HEK293 (cell line): ENCODE results near the gene PPP1R18.

ENCODE experiments used
- CTCF ChIA-PET: fragments of 350-600 bp; formaldehyde crosslinking; extraction: SDS; loops from one replicate; lab custom pipeline; 2021; ENCODE audit warnings: antibody characterized with exemption; lab: Yijun Ruan, JAX
- POLR2A ChIA-PET: fragments of 300-600 bp; formaldehyde crosslinking; extraction: SDS; loops from one replicate; lab custom pipeline; 2020; ENCODE audit warnings: antibody characterized with exemption, inconsistent platforms; lab: Yijun Ruan, JAX
- H3K27ac ChIP-seq: fragments of 200-500 bp; sonication (Bioruptor generic); 2 replicates; pipeline ENCODE4 v1.5.1; 2014; ENCODE audit warnings: low read depth, low read length, control low read depth, inconsistent platforms; ENCODE audit errors: extremely low read depth
- H3K36me3 ChIP-seq, 2 experiments: fragments of 200-500 bp in 1 of 2; sonication (Bioruptor generic) in 1 of 2; 1 replicate in 1 of 2; 2 replicates in 1 of 2; pipeline ENCODE4 v1.5.1; 2014 to 2017; ENCODE audit warnings: inconsistent platforms in 2 of 2, low read length in 2 of 2; ENCODE audit not compliant: control insufficient read depth in 2 of 2, insufficient read depth in 1 of 2
- H3K4me1 ChIP-seq: fragments of 200-500 bp; sonication (Bioruptor generic); 2 replicates; pipeline ENCODE4 v1.5.1; 2014; ENCODE audit warnings: mild to moderate bottlenecking, low read length, inconsistent platforms; ENCODE audit not compliant: control insufficient read depth, insufficient read depth
- H3K4me3 ChIP-seq: 2 replicates; pipeline ENCODE4 v1.5.1; 2011; ENCODE audit warnings: low read depth, mild to moderate bottlenecking, control low read depth, low read length, moderate library complexity
- H3K9me3 ChIP-seq: fragments of 200-500 bp; sonication (Bioruptor generic); 2 replicates; pipeline ENCODE4 v1.5.1; 2014; ENCODE audit warnings: low read depth, low read length, inconsistent platforms; ENCODE audit not compliant: control insufficient read depth, insufficient read depth
- BCL11A ChIP-seq: fragments of 450-650 bp; formaldehyde crosslinking; IDR thresholded peaks from 2 replicates; pipeline ENCODE4 v1.5.1; 2016; ENCODE audit warnings: low read depth, missing biosample characterization, missing genetic modification characterization
- FEZF1 ChIP-seq: fragments of 450-650 bp; formaldehyde crosslinking; IDR thresholded peaks from 2 replicates; pipeline ENCODE4 v1.5.1; 2016; ENCODE audit warnings: missing biosample characterization, missing genetic modification characterization
- KLF1 ChIP-seq: fragments of 450-650 bp; formaldehyde crosslinking; IDR thresholded peaks from 2 replicates; pipeline ENCODE4 v1.5.1; 2016; ENCODE audit warnings: missing biosample characterization, missing genetic modification characterization
- KLF16 ChIP-seq: fragments of 450-650 bp; formaldehyde crosslinking; IDR thresholded peaks from 2 replicates; pipeline ENCODE4 v1.5.1; 2017; ENCODE audit warnings: missing biosample characterization, missing genetic modification characterization
- OVOL3 ChIP-seq: fragments of 450-650 bp; formaldehyde crosslinking; IDR thresholded peaks from 2 replicates; pipeline ENCODE4 v1.5.1; 2016; ENCODE audit warnings: missing biosample characterization, missing genetic modification characterization
- REPIN1 ChIP-seq: fragments of 450-650 bp; formaldehyde crosslinking; IDR thresholded peaks from 2 replicates; pipeline ENCODE4 v1.5.1; 2017; ENCODE audit warnings: missing biosample characterization, missing genetic modification characterization, low read depth
- YY2 ChIP-seq: fragments of 450-650 bp; formaldehyde crosslinking; IDR thresholded peaks from 2 replicates; pipeline ENCODE4 v1.5.1; 2016; ENCODE audit warnings: missing biosample characterization, missing genetic modification characterization
- ZNF157 ChIP-seq: fragments of 450-650 bp; formaldehyde crosslinking; IDR thresholded peaks from 2 replicates; pipeline ENCODE4 v1.5.1; 2016; ENCODE audit warnings: missing biosample characterization, missing genetic modification characterization
- ZNF211 ChIP-seq: fragments of 450-650 bp; formaldehyde crosslinking; IDR thresholded peaks from 2 replicates; pipeline ENCODE4 v1.5.1; 2016; ENCODE audit warnings: low read depth, missing biosample characterization, missing genetic modification characterization
- ZNF341 ChIP-seq: fragments of 450-650 bp; formaldehyde crosslinking; IDR thresholded peaks from 2 replicates; pipeline ENCODE4; 2016; ENCODE audit warnings: low read depth, missing biosample characterization, missing genetic modification characterization
- TF ChIP-seq, protein P1 (sequence below): fragments of 450-650 bp; formaldehyde crosslinking; IDR thresholded peaks from 2 replicates; pipeline ENCODE4 v1.5.1; 2016; ENCODE audit warnings: missing biosample characterization, missing genetic modification characterization
- TF ChIP-seq, protein P2 (sequence below): IDR thresholded peaks from 2 replicates; pipeline ENCODE4 v1.6.1; 2011; ENCODE audit warnings: mild to moderate bottlenecking, low read depth, low read length, borderline replicate concordance
- TF ChIP-seq, protein P3 (sequence below): fragments of 450-650 bp; IDR thresholded peaks from 2 replicates; pipeline ENCODE4 v1.5.1; 2018; ENCODE audit warnings: missing biosample characterization, mild to moderate bottlenecking, missing genetic modification characterization
- TF ChIP-seq, protein P4 (sequence below): fragments of 450-650 bp; formaldehyde crosslinking; conservative IDR thresholded peaks from 2 replicates; pipeline ENCODE4 v1.5.1; 2016; ENCODE audit warnings: low read depth, missing biosample characterization, missing genetic modification characterization
- TF ChIP-seq, protein P5 (sequence below): fragments of 450-650 bp; formaldehyde crosslinking; IDR thresholded peaks from 2 replicates; pipeline ENCODE4 v1.5.1; 2016; ENCODE audit warnings: missing biosample characterization, missing genetic modification characterization

The PPP1R18 gene

DNA sequence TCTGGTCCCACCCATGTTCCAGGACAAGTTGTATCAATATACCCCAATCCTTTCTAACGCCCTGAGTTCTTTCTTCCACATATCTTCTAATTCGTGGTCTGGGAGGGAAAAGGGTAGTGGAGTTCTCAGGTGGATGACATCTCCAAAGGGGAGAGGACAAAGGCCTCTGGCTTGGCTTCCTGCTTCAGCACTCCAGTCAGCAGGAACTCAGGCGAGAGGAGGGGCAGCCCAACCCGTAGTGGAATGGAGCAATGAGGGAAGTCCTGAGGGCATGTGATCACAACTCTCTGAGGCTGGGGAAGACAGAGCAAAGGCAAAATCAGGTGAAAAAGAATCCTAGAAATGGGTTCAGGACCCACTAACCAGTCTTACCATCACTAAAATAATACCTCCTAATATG is 13.9 kb upstream of the PPP1R18 start:
- Histone ChIP-seq H3K27ac (no peak overlapping the region), H3K4me3 (no peak overlapping the region), H3K36me3 (peaks cover 22 to 61% of the 10 kb centered on the region in 2 experiments), H3K4me1 (no peaks in the 10 kb centered on the region), H3K9me3 (no peaks in the 10 kb centered on the region)
- CTCF ChIA-PET = interaction anchor here (1.0 kb wide), 1 partner anchor 30 kb away, joined by 3 read pairs; no protein-coding TSS in a partner anchor
- POLR2A ChIA-PET = interaction anchor here (1.0 to 14.5 kb wide), 3 partner anchors 9 to 20 kb away, joined by 3 to 235 read pairs (median 30); partner anchors contain the start of genes MDC1, NRM and TUBB
- TF ChIP-seq ZNF211 (tag by site-specific recombination) = no peak
- TF ChIP-seq, protein P1, sequence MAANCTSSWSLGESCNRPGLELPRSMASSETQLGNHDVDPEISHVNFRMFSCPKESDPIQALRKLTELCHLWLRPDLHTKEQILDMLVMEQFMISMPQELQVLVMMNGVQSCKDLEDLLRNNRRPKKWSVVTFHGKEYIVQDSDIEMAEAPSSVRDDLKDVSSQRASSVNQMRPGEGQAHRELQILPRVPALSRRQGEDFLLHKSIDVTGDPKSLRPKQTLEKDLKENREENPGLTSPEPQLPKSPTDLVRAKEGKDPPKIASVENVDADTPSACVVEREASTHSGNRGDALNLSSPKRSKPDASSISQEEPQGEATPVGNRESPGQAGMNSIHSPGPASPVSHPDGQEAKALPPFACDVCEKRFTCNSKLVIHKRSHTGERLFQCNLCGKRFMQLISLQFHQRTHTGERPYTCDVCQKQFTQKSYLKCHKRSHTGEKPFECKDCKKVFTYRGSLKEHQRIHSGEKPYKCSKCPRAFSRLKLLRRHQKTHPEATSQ = no peak
- no peak for TF ChIP-seq BCL11A (tag by site-specific recombination)
- TF ChIP-seq ZNF157 (tag by site-specific recombination) = no peak
- TF ChIP-seq YY2 (tag by site-specific recombination) = no peak
- no peak for TF ChIP-seq OVOL3 (tag by site-specific recombination)
- TF ChIP-seq, protein P2, sequence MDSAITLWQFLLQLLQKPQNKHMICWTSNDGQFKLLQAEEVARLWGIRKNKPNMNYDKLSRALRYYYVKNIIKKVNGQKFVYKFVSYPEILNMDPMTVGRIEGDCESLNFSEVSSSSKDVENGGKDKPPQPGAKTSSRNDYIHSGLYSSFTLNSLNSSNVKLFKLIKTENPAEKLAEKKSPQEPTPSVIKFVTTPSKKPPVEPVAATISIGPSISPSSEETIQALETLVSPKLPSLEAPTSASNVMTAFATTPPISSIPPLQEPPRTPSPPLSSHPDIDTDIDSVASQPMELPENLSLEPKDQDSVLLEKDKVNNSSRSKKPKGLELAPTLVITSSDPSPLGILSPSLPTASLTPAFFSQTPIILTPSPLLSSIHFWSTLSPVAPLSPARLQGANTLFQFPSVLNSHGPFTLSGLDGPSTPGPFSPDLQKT = no peak
- TF ChIP-seq, protein P3, sequence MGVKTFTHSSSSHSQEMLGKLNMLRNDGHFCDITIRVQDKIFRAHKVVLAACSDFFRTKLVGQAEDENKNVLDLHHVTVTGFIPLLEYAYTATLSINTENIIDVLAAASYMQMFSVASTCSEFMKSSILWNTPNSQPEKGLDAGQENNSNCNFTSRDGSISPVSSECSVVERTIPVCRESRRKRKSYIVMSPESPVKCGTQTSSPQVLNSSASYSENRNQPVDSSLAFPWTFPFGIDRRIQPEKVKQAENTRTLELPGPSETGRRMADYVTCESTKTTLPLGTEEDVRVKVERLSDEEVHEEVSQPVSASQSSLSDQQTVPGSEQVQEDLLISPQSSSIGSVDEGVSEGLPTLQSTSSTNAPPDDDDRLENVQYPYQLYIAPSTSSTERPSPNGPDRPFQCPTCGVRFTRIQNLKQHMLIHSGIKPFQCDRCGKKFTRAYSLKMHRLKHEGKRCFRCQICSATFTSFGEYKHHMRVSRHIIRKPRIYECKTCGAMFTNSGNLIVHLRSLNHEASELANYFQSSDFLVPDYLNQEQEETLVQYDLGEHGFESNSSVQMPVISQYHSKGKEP = no peak
- no peak for TF ChIP-seq ZNF341 (tag by site-specific recombination)
- TF ChIP-seq, protein P4, sequence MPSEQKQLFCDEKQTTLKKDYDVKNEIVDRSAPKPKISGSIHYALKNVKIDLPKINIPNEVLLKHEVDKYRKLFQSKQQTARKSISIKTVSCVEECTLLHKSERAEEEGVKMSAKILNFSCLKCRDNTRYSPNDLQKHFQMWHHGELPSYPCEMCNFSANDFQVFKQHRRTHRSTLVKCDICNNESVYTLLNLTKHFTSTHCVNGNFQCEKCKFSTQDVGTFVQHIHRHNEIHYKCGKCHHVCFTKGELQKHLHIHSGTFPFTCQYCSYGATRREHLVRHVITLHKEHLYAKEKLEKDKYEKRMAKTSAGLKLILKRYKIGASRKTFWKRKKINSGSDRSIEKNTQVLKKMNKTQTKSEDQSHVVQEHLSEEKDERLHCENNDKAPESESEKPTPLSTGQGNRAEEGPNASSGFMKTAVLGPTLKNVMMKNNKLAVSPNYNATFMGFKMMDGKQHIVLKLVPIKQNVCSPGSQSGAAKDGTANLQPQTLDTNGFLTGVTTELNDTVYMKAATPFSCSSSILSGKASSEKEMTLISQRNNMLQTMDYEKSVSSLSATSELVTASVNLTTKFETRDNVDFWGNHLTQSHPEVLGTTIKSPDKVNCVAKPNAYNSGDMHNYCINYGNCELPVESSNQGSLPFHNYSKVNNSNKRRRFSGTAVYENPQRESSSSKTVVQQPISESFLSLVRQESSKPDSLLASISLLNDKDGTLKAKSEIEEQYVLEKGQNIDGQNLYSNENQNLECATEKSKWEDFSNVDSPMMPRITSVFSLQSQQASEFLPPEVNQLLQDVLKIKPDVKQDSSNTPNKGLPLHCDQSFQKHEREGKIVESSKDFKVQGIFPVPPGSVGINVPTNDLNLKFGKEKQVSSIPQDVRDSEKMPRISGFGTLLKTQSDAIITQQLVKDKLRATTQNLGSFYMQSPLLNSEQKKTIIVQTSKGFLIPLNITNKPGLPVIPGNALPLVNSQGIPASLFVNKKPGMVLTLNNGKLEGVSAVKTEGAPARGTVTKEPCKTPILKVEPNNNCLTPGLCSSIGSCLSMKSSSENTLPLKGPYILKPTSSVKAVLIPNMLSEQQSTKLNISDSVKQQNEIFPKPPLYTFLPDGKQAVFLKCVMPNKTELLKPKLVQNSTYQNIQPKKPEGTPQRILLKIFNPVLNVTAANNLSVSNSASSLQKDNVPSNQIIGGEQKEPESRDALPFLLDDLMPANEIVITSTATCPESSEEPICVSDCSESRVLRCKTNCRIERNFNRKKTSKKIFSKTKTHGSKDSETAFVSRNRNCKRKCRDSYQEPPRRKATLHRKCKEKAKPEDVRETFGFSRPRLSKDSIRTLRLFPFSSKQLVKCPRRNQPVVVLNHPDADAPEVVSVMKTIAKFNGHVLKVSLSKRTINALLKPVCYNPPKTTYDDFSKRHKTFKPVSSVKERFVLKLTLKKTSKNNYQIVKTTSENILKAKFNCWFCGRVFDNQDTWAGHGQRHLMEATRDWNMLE (tag by site-specific recombination) = no peak
- TF ChIP-seq KLF16 (tag by site-specific recombination) = no peak
- TF ChIP-seq KLF1 (tag by site-specific recombination) = no peak
- no peak for TF ChIP-seq FEZF1 (tag by site-specific recombination)
- no peak for TF ChIP-seq REPIN1 (tag by site-specific recombination)
- TF ChIP-seq, protein P5, sequence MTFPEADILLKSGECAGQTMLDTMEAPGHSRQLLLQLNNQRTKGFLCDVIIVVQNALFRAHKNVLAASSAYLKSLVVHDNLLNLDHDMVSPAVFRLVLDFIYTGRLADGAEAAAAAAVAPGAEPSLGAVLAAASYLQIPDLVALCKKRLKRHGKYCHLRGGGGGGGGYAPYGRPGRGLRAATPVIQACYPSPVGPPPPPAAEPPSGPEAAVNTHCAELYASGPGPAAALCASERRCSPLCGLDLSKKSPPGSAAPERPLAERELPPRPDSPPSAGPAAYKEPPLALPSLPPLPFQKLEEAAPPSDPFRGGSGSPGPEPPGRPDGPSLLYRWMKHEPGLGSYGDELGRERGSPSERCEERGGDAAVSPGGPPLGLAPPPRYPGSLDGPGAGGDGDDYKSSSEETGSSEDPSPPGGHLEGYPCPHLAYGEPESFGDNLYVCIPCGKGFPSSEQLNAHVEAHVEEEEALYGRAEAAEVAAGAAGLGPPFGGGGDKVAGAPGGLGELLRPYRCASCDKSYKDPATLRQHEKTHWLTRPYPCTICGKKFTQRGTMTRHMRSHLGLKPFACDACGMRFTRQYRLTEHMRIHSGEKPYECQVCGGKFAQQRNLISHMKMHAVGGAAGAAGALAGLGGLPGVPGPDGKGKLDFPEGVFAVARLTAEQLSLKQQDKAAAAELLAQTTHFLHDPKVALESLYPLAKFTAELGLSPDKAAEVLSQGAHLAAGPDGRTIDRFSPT (tag by site-specific recombination) = no peak
